Astrocyte (in vitro differentiated cells and primary cell): ENCODE measurements around the gene NCK2. TPM values are rescaled to one million over a fixed set of nuclear protein-coding genes. Genes with fewer than 3 reads are reported as not detected.

Experiments used
- DNase-seq: peaks from one replicate; pipeline ENCODE4 v3.0.0-alpha.2; 2010; ENCODE audit warnings: low read depth
- FAIRE-seq: peaks from 2 replicates; lab custom pipeline; 2011; peaks lifted over from hg19 to GRCh38; lab: Jason Lieb, UNC
- H2AFZ ChIP-seq: 2 replicates; pipeline ENCODE4 v1.6.0; 2012; ENCODE audit warnings: low read depth, low read length, inconsistent platforms
- H3K27ac ChIP-seq: 2 replicates; pipeline ENCODE4 v1.5.1; 2011; ENCODE audit warnings: low read depth, low read length, inconsistent platforms
- H3K27me3 ChIP-seq: 2 replicates; pipeline ENCODE4 v1.6.0; 2011; ENCODE audit warnings: low read length, inconsistent platforms; ENCODE audit not compliant: insufficient read depth
- H3K36me3 ChIP-seq: 2 replicates; pipeline ENCODE4 v1.5.1; 2011; ENCODE audit warnings: low read length, inconsistent platforms; ENCODE audit not compliant: insufficient read depth
- H3K4me1 ChIP-seq: 2 replicates; pipeline ENCODE4 v1.5.1; 2011; ENCODE audit warnings: low read length, inconsistent platforms; ENCODE audit not compliant: insufficient read depth
- H3K4me2 ChIP-seq: 2 replicates; pipeline ENCODE4 v1.6.0; 2012; ENCODE audit warnings: low read length, inconsistent platforms
- H3K4me3 ChIP-seq: 2 replicates; pipeline ENCODE4 v1.5.1; 2011; ENCODE audit warnings: low read depth, mild to moderate bottlenecking, low read length, inconsistent platforms; ENCODE audit not compliant: insufficient read depth
- H3K79me2 ChIP-seq: 2 replicates; pipeline ENCODE4 v1.6.0; 2012; ENCODE audit warnings: mild to moderate bottlenecking, low read length, inconsistent platforms; ENCODE audit not compliant: insufficient read depth
- H3K9ac ChIP-seq: 2 replicates; pipeline ENCODE4 v1.6.0; 2012; ENCODE audit warnings: mild to moderate bottlenecking, low read length, inconsistent platforms
- H3K9me3 ChIP-seq: 2 replicates; pipeline ENCODE4 v1.5.1; 2012; ENCODE audit warnings: low read depth, mild to moderate bottlenecking, low read length, inconsistent platforms; ENCODE audit not compliant: insufficient read depth
- H4K20me1 ChIP-seq: 2 replicates; pipeline ENCODE4 v1.6.0; 2012; ENCODE audit warnings: low read length, inconsistent platforms; ENCODE audit not compliant: insufficient read depth
- H3K27ac Mint-ChIP-seq: one replicate; pipeline ENCODE4 v1.8.0; 2021; ENCODE audit warnings: mild to moderate bottlenecking, mixed read lengths; ENCODE audit not compliant: unreplicated experiment
- H3K27me3 Mint-ChIP-seq: one replicate; pipeline ENCODE4 v1.8.0; 2021; ENCODE audit warnings: low read depth, mixed read lengths; ENCODE audit not compliant: unreplicated experiment
- H3K36me3 Mint-ChIP-seq: one replicate; pipeline ENCODE4 v1.8.0; 2021; ENCODE audit warnings: low read depth, mixed read lengths; ENCODE audit not compliant: unreplicated experiment
- H3K4me1 Mint-ChIP-seq: one replicate; pipeline ENCODE4 v1.8.0; 2021; ENCODE audit warnings: low read depth, mixed read lengths; ENCODE audit not compliant: unreplicated experiment
- H3K4me3 Mint-ChIP-seq: one replicate; pipeline ENCODE4 v1.8.0; 2021; ENCODE audit warnings: mild to moderate bottlenecking, moderate library complexity, mixed read lengths; ENCODE audit not compliant: unreplicated experiment
- H3K9me3 Mint-ChIP-seq: one replicate; pipeline ENCODE4 v1.8.0; 2021; ENCODE audit warnings: mild to moderate bottlenecking, mixed read lengths; ENCODE audit not compliant: unreplicated experiment
- EZH2 ChIP-seq: IDR thresholded peaks from 2 replicates; pipeline ENCODE4 v1.6.1; 2012; ENCODE audit warnings: mild to moderate bottlenecking, low read length, inconsistent platforms; ENCODE audit not compliant: insufficient read depth
- total RNA-seq: library from RNA; stranded (reverse); gene quantifications from 2 replicates; pipeline ENCODE4 v1.2.1, GENCODE V29; 2021
- TF ChIP-seq, protein P1 (sequence below): IDR thresholded peaks from 2 replicates; pipeline ENCODE4 v1.5.1; 2011; ENCODE audit warnings: low read depth, mild to moderate bottlenecking, inconsistent platforms, low read length, moderate library complexity; ENCODE audit not compliant: insufficient read depth

The NCK2 gene
- total RNA-seq, 1 donor from 2014 or later, result 61.6 TPM

- H3K27me3 ChIP-seq, result no peaks in the 10 kb centered on the region
- H3K9me3 ChIP-seq, result no peaks in the 10 kb centered on the region
- DNase-seq (no peak), FAIRE-seq (no peak)
- Mint-ChIP-seq H3K36me3 (peaks cover 8% of the 10 kb centered on the region), H3K9me3 (no peaks in the 10 kb centered on the region), H3K4me3 (no peak overlapping the region), H3K27ac (no peak overlapping the region), H3K4me1 (peaks cover 26% of the 10 kb centered on the region), H3K27me3 (no peaks in the 10 kb centered on the region)
- H3K4me1 ChIP-seq, result peaks cover 12% of the 10 kb centered on the region
- no peak overlapping the region for H3K4me2 ChIP-seq
- no peak overlapping the region for H3K9ac ChIP-seq
- H4K20me1 ChIP-seq, result peaks cover 78% of the 10 kb centered on the region
- peaks cover 65% of the 10 kb centered on the region for H3K79me2 ChIP-seq
- H3K4me3 ChIP-seq, result no peak overlapping the region
- H3K36me3 ChIP-seq, result no peaks in the 10 kb centered on the region
- H3K27ac ChIP-seq, result no peak overlapping the region
- no peak for TF ChIP-seq EZH2
- TF ChIP-seq, protein P1, sequence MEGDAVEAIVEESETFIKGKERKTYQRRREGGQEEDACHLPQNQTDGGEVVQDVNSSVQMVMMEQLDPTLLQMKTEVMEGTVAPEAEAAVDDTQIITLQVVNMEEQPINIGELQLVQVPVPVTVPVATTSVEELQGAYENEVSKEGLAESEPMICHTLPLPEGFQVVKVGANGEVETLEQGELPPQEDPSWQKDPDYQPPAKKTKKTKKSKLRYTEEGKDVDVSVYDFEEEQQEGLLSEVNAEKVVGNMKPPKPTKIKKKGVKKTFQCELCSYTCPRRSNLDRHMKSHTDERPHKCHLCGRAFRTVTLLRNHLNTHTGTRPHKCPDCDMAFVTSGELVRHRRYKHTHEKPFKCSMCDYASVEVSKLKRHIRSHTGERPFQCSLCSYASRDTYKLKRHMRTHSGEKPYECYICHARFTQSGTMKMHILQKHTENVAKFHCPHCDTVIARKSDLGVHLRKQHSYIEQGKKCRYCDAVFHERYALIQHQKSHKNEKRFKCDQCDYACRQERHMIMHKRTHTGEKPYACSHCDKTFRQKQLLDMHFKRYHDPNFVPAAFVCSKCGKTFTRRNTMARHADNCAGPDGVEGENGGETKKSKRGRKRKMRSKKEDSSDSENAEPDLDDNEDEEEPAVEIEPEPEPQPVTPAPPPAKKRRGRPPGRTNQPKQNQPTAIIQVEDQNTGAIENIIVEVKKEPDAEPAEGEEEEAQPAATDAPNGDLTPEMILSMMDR, result no peak
- H2AFZ ChIP-seq, result no peak overlapping the region
Observed at GRCh38 chr2:105813405-105813804, 68.7 kb downstream of the NCK2 start.

DNA sequence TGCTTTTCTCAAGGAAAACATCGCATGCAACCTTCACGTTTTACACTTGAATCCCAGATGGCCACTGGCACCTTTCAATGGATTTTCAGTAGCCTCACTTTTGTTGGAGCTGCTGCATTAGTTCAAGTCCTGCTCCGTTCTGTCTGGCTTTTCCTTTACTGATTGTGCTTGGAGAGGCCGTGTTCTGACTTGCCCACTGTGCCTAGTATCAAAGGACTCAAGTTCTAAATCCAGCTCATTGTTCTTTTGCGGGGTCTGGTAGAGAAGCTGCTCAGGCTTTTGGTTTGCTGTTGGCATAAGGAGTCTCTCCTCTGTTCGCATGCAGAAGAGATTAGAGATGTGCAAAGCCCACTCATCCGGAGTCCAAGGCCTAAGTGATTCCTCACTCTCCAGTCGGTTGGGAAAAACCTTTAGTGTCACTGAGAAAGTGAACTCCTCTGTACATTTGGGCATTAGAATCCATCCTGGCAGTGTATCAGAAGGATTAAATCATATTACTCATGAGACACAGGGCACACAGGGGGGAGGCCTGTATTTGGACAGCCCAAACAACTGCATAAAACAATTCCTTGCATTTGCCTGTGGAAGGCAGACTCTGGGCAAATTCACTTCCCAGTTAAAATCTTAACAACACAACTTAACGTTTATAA lies 69.7 kb downstream of the NCK2 start:
- no peak overlapping the region for H3K4me3 Mint-ChIP-seq
- peaks cover 68% of the 10 kb centered on the region for H4K20me1 ChIP-seq
- no peak overlapping the region for H3K4me2 ChIP-seq
- H3K4me1 Mint-ChIP-seq, result peaks cover 26% of the 10 kb centered on the region
- H3K36me3 Mint-ChIP-seq, result peaks cover 10% of the 10 kb centered on the region
- H2AFZ ChIP-seq, result no peak overlapping the region
- no peaks in the 10 kb centered on the region for H3K36me3 ChIP-seq
- H3K9me3 Mint-ChIP-seq, result no peaks in the 10 kb centered on the region
- H3K9ac ChIP-seq, result no peak overlapping the region
- H3K27me3 Mint-ChIP-seq, result no peaks in the 10 kb centered on the region
- peaks cover 56% of the 10 kb centered on the region for H3K79me2 ChIP-seq
- H3K9me3 ChIP-seq, result no peaks in the 10 kb centered on the region
- no peak overlapping the region for H3K27ac ChIP-seq
- H3K4me3 ChIP-seq, result no peak overlapping the region
- TF ChIP-seq, protein P1, result no peak
- DNase-seq, result peak; percentile 31
- H3K27me3 ChIP-seq, result no peaks in the 10 kb centered on the region
- peaks cover 12% of the 10 kb centered on the region for H3K4me1 ChIP-seq
- no peak overlapping the region for H3K27ac Mint-ChIP-seq
- no peak for FAIRE-seq

DNA sequence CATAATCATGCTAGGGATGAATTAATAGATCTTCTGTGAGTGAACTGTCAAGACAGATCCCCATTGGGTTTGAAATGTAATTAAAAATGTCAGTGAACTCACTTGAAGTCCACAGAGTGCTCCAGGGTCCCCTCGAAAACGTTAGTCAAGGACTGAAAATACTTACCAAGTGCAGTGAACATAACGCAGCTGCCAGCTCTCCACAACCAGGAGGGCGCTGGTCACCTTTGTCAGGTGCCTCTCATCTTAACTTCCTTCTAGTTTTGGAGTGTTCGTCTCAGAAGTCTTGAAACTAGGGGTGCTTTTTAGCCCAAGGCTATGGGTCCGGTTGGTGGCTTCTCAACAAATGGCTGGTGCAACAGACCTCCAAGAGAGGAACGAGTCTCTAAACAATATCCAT lies 70.7 kb downstream of the NCK2 start:
- no peaks in the 10 kb centered on the region for H3K9me3 Mint-ChIP-seq
- H3K4me1 ChIP-seq, result peaks cover 12% of the 10 kb centered on the region
- no peak for FAIRE-seq
- no peaks in the 10 kb centered on the region for H3K36me3 ChIP-seq
- peaks cover 16% of the 10 kb centered on the region for H3K4me1 Mint-ChIP-seq
- no peak overlapping the region for H3K9ac ChIP-seq
- DNase-seq, result no peak
- no peak overlapping the region for H3K4me2 ChIP-seq
- peaks cover 56% of the 10 kb centered on the region for H3K79me2 ChIP-seq
- H3K27ac Mint-ChIP-seq, result no peak overlapping the region
- no peak overlapping the region for H2AFZ ChIP-seq
- H3K27ac ChIP-seq, result no peak overlapping the region
- TF ChIP-seq, protein P1, result no peak
- TF ChIP-seq EZH2, result no peak
- no peaks in the 10 kb centered on the region for H3K27me3 Mint-ChIP-seq
- H3K36me3 Mint-ChIP-seq, result peaks cover 14% of the 10 kb centered on the region
- H3K4me3 ChIP-seq, result no peak overlapping the region
- no peak overlapping the region for H3K4me3 Mint-ChIP-seq
- H4K20me1 ChIP-seq, result peaks cover 64% of the 10 kb centered on the region
- no peaks in the 10 kb centered on the region for H3K9me3 ChIP-seq
- no peaks in the 10 kb centered on the region for H3K27me3 ChIP-seq
